NK-92 treated with Interleukin-12 subunit alpha and Interleukin-12 subunit beta, amount 100 ng/mL, for 24 hours (cell line): ENCODE measurements around the gene DDIT4.
A peak's percentile ranks its signal among the peaks of the same experiment; 100 is the strongest.
"Not testable (repeated sequence)": the region's sequence is repeated elsewhere in the genome, so short reads cannot be mapped to it uniquely, and the experiment has no call there.

Experiments used
- DNase-seq: peaks from one replicate; lab custom pipeline; 2025; lab: John Stamatoyannopoulos, UW

Gene DDIT4

DNA sequence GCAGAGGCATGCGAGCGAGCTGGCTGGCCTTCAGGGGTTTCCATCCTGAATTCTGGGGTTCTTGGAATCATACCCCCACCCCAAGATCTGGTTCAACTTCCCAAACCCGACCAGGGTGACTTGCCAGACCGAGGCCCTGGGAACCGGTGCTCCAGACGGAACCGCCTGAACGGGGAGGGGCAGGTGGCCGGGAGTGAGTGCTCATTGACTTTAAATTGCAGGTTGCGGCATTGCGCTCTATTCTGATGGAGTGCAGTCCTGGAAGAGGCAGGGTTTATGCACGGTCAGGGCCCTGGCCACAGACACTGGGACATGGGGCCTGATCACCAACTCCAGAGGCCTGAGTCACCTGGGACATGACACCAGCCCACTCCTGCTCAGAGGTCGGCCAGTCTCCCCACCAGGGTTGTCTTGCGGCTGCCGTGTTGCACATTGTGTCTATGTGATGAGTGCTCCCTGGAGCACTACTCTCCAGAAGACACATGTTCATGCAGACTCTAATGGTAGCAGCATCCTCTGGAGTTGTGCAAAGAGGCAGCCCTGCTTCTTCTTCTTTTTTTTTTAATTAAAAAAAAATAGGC is 5.8 kb upstream of the DDIT4 start:
- no peak for DNase-seq

DNA sequence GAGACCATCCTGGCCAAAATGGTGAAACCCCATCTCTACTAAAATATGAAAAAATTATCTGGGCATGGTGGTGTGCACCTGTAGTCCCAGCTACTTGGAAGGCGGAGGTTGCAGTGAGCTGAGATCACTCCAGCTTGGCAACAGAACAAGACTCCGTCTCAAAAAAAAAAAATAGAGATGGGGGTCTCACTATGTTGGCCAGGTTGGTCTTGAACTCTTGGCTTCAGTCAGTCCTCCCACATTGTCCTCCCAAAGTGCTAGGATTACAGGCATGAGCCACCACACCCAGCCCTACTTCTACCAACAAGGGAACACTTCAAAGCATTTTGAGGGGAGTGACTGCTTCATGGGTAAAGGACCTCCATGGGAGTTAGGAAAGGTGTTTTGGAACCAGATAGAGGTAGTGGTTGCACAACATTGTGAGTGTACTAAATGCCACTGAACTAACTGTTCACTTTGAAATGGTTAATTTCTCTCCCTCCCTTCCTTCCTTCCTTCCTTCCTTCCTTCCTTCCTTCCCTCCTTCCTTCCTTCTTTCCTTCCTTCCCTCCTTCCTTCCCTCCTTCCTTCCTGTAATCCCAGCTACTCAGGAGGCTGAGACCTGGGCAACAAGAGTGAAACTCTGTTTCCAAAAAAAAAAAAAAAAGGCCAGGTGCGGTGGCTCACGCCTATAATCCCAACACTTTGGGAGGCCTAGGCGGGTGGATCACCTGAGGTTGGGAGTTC is 5.1 kb upstream of the DDIT4 start:
- DNase-seq = not testable (repeated sequence)

DNA sequence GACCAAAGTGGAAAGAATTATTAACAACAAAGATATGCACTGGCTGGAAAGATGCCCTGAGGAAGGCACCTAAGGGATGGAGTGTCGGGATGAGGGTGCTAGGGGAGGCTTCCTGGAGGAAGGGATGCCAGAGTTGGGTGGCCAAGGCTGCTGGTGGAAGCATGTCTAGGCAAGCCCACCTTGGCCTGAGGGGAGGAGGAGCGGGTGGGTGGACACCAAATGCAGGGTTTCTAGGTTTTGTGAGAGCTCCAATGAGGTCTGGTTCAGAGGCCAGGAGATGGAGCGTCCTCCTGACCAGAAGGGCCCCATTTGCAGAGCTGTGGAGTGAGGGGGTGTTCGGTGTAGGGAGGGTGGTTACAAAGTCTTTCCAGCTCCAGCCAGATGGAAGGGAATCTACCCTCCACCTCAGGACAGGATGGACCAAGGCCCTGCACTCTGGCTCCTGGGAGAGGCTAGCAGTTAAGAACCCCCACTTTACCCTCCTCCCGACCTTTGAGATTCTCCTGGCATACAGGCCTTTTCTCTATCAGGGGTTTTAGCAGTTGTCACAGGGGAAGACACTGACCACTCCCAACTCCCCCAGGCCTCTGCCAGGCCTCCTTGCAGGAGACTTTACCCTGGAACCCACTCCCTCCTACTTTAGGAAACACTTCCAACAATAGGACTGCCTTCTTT is 3.0 kb upstream of the DDIT4 start:
- DNase-seq = no peak

- DNase-seq = peak; percentile 92
Observed at GRCh38 chr10:72272689-72273409, 875 bp upstream of the DDIT4 start.

DNA sequence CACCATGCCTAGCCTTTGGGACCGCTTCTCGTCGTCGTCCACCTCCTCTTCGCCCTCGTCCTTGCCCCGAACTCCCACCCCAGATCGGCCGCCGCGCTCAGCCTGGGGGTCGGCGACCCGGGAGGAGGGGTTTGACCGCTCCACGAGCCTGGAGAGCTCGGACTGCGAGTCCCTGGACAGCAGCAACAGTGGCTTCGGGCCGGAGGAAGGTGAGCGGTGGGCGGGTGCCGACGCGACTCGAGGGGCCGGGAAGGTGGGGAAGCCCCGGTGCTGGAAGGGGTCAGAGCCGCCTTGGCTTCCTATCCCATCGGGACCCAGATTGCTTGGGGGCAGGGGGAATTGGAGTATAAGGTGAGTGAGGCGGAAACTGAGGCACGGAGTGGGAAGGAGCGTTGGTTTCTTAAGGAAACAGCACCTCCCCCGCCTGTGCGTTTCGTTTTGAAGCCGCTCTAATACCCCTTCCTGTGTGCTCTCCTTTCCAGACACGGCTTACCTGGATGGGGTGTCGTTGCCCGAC is 547 bp downstream of the DDIT4 start:
- peak; percentile 61 for DNase-seq

GRCh38 chr10:72274730-72275350 is 1.1 kb downstream of the DDIT4 start:
- DNase-seq = peak; percentile 55

- peak; percentile 44 for DNase-seq
Observed at GRCh38 chr10:72275351-72276012, 1.8 kb downstream of the DDIT4 start.

- peak; percentile 34 for DNase-seq
Observed at GRCh38 chr10:72276013-72276387, 2.3 kb downstream of the DDIT4 start.

- DNase-seq = peak; percentile 16
Observed at GRCh38 chr10:72276421-72277339, 3.0 kb downstream of the DDIT4 start.

GRCh38 chr10:72277340-72277995 is 3.7 kb downstream of the DDIT4 start:
- no peak for DNase-seq

- DNase-seq = no peak
Observed at GRCh38 chr10:72277996-72278667, 4.4 kb downstream of the DDIT4 start.

DNA sequence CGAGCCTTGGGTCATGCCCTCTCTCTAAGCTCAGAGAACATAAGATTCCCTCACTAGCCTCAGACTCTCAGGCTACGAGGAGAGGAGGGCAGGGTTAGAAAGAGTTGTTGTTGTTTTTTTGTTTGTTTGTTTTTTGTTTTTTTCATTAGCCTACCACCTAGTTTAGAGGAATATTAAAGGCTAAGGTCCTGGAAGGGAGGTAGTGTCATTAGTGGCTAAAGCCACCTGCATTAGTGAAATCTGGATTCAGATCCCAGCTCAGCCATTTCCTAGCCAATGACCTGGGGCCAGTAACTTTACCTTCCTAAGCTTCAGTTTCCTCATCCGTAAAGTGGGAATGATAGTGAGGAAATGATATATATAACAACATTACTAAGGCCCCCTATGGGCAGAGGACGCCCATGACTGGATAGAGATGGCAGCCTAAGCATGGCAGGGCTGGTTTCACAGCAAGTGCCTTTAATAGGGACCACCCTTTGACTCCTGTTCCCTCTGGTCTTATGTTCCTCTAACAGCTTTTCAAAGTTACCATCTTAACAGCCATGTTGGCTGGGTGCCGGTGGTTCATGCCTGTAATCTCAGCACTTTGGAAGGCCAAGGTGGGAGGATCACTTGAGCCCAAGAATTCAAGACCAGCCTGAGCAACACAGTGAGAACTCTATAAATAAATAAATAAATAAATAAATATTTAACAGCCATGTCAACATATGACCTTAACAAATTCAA is 5.1 kb downstream of the DDIT4 start:
- DNase-seq = no peak

DNA sequence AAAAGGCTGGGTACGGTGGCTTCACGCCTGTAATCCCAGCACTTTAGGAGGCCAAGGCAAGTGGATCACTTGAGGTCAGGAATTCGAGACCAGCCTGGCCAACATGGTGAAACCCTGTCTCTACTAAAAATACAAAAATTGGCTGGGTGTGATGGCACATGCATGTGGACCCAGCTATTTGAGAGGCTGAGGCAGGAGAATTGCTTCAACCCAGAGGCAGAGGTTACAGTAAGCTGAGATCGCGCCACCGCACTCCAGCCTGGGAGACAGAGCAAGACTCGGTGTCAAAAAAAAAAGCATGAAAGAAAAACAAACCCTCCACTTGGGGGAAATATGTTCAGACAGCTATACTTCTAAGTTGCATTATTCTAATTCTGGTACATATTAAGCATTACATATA is 5.9 kb downstream of the DDIT4 start:
- not testable (repeated sequence) for DNase-seq

GRCh38 chr10:72283131-72283530 is 9.4 kb downstream of the DDIT4 start:
- no peak for DNase-seq

- no peak for DNase-seq
Observed at GRCh38 chr10:72285972-72286521, 12.3 kb downstream of the DDIT4 start.

DNA sequence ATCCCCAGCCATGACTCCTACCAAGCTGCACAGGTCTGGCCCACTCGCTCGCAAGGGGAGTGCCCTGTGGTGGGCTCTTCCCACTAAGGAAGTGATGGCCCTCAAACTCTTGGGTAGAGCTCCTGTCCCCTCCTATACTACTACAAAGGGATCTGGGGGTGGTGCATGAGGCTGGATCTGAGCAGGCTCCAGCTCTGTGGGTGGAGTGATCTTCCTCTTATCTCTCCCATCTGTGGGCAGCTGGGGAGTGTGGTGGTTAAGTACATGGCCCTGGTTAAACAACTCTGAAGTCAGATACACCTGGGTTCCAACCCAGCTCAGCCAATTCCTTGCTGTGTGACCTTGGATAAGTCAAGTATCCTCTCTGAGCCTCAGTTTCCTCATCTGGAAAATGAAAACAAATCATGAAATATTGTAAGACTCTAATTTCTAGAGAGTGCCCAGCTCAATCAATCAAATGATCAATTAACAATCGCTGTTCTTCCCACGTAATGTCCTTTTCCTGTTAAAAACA is 17.4 kb downstream of the DDIT4 start:
- no peak for DNase-seq

GRCh38 chr10:72292223-72292691 is 18.5 kb downstream of the DDIT4 start:
- DNase-seq = no peak
